ENCODE measurements around the gene CNTNAP1. TPM values are rescaled to one million over a fixed set of nuclear protein-coding genes. Genes with fewer than 3 reads are reported as not detected.

The CNTNAP1 gene
- total and polyA plus RNA-seq, 9 of the 15 experiments (the other 6 are each of a cell fraction or from before 2014, with no cell fraction given) = 0.10 to 1.8 (median 0.62) TPM

GRCh38 chr17:42698736-42699414, 16.5 kb downstream of the CNTNAP1 start (continued):
- TF ChIP-seq, protein P1, sequence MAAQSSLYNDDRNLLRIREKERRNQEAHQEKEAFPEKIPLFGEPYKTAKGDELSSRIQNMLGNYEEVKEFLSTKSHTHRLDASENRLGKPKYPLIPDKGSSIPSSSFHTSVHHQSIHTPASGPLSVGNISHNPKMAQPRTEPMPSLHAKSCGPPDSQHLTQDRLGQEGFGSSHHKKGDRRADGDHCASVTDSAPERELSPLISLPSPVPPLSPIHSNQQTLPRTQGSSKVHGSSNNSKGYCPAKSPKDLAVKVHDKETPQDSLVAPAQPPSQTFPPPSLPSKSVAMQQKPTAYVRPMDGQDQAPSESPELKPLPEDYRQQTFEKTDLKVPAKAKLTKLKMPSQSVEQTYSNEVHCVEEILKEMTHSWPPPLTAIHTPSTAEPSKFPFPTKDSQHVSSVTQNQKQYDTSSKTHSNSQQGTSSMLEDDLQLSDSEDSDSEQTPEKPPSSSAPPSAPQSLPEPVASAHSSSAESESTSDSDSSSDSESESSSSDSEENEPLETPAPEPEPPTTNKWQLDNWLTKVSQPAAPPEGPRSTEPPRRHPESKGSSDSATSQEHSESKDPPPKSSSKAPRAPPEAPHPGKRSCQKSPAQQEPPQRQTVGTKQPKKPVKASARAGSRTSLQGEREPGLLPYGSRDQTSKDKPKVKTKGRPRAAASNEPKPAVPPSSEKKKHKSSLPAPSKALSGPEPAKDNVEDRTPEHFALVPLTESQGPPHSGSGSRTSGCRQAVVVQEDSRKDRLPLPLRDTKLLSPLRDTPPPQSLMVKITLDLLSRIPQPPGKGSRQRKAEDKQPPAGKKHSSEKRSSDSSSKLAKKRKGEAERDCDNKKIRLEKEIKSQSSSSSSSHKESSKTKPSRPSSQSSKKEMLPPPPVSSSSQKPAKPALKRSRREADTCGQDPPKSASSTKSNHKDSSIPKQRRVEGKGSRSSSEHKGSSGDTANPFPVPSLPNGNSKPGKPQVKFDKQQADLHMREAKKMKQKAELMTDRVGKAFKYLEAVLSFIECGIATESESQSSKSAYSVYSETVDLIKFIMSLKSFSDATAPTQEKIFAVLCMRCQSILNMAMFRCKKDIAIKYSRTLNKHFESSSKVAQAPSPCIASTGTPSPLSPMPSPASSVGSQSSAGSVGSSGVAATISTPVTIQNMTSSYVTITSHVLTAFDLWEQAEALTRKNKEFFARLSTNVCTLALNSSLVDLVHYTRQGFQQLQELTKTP (IDR thresholded peaks at IDR 0.05; ENCODE audit: low read depth in 1 of 2, partially characterized antibody in 2 of 2) = peak in 1 of 2 experiments; percentile 95
- TF ChIP-seq, protein P2, sequence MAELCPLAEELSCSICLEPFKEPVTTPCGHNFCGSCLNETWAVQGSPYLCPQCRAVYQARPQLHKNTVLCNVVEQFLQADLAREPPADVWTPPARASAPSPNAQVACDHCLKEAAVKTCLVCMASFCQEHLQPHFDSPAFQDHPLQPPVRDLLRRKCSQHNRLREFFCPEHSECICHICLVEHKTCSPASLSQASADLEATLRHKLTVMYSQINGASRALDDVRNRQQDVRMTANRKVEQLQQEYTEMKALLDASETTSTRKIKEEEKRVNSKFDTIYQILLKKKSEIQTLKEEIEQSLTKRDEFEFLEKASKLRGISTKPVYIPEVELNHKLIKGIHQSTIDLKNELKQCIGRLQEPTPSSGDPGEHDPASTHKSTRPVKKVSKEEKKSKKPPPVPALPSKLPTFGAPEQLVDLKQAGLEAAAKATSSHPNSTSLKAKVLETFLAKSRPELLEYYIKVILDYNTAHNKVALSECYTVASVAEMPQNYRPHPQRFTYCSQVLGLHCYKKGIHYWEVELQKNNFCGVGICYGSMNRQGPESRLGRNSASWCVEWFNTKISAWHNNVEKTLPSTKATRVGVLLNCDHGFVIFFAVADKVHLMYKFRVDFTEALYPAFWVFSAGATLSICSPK (IDR thresholded peaks at IDR 0.05; ENCODE audit: borderline replicate concordance) = no peak
- TF ChIP-seq, protein P3, sequence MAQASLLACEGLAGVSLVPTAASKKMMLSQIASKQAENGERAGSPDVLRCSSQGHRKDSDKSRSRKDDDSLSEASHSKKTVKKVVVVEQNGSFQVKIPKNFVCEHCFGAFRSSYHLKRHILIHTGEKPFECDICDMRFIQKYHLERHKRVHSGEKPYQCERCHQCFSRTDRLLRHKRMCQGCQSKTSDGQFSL (CRISPR knock-in tag; IDR thresholded peaks at IDR 0.05) = peak; percentile 77
- TF ChIP-seq, protein P3 (tag; IDR thresholded peaks at IDR 0.05) = peak in 1 of 2 experiments; percentile 83; a peak in 2 of 4 replicates
- no peak for TF ChIP-seq PCBP2 (IDR thresholded peaks at IDR 0.05; ENCODE audit: low read depth, low read length, poor library complexity, severe bottlenecking)
- TF ChIP-seq ZNF3 (CRISPR knock-in tag; IDR thresholded peaks at IDR 0.05) = no peak
- TF ChIP-seq ZFX (CRISPR knock-in tag; IDR thresholded peaks at IDR 0.05) = no peak
- no peak for TF ChIP-seq ESRRB (CRISPR knock-in tag; IDR thresholded peaks at IDR 0.05; ENCODE audit: borderline replicate concordance)
- TF ChIP-seq ZNF507 (tag; conservative IDR thresholded peaks at IDR 0.05) = no peak
- no peak for TF ChIP-seq FOXA1 (IDR thresholded peaks at IDR 0.05; ENCODE audit: borderline replicate concordance)
- no peak for TF ChIP-seq ZNF124 (CRISPR knock-in tag; IDR thresholded peaks at IDR 0.05)
- TF ChIP-seq ZKSCAN1 (IDR thresholded peaks at IDR 0.05; ENCODE audit: low read depth, low read length) = peak; percentile 87
- no peak for TF ChIP-seq KAT7 (CRISPR knock-in tag; IDR thresholded peaks at IDR 0.05; ENCODE audit: borderline replicate concordance)
- no peak for TF ChIP-seq ZNF324 (CRISPR knock-in tag; IDR thresholded peaks at IDR 0.05)
- no peak for TF ChIP-seq HMG20A (CRISPR knock-in tag; conservative IDR thresholded peaks at IDR 0.05)
- TF ChIP-seq CHD4 (IDR thresholded peaks at IDR 0.05; ENCODE audit: insufficient read depth, insufficient replicate concordance, low read depth, low read length, poor library complexity, severe bottlenecking) = no peak
- TF ChIP-seq ZNF311 (CRISPR knock-in tag; IDR thresholded peaks at IDR 0.05) = peak; percentile 89
- TF ChIP-seq GATA2 (CRISPR knock-in tag; IDR thresholded peaks at IDR 0.05) = peak; percentile 100
- peak; percentile 16 for TF ChIP-seq FOS (IDR thresholded peaks at IDR 0.05; ENCODE audit: extremely low read depth, insufficient read length)
- TF ChIP-seq MBD2 (IDR thresholded peaks at IDR 0.05; ENCODE audit: borderline replicate concordance, low read depth) = peak; percentile 93

All from K562 (cell line).